Activated naive CD4-positive, alpha-beta T cell treated with anti-CD3 and anti-CD28 coated beads, Interleukin-2, amount 50 U/mL, for 16 hours (primary cell): ENCODE measurements around the gene ERG.

ENCODE experiments used
- DNase-seq: peaks from one replicate; pipeline ENCODE4 v3.0.0-alpha.2; 2020

The ERG gene, protein sequence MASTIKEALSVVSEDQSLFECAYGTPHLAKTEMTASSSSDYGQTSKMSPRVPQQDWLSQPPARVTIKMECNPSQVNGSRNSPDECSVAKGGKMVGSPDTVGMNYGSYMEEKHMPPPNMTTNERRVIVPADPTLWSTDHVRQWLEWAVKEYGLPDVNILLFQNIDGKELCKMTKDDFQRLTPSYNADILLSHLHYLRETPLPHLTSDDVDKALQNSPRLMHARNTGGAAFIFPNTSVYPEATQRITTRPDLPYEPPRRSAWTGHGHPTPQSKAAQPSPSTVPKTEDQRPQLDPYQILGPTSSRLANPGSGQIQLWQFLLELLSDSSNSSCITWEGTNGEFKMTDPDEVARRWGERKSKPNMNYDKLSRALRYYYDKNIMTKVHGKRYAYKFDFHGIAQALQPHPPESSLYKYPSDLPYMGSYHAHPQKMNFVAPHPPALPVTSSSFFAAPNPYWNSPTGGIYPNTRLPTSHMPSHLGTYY

DNA sequence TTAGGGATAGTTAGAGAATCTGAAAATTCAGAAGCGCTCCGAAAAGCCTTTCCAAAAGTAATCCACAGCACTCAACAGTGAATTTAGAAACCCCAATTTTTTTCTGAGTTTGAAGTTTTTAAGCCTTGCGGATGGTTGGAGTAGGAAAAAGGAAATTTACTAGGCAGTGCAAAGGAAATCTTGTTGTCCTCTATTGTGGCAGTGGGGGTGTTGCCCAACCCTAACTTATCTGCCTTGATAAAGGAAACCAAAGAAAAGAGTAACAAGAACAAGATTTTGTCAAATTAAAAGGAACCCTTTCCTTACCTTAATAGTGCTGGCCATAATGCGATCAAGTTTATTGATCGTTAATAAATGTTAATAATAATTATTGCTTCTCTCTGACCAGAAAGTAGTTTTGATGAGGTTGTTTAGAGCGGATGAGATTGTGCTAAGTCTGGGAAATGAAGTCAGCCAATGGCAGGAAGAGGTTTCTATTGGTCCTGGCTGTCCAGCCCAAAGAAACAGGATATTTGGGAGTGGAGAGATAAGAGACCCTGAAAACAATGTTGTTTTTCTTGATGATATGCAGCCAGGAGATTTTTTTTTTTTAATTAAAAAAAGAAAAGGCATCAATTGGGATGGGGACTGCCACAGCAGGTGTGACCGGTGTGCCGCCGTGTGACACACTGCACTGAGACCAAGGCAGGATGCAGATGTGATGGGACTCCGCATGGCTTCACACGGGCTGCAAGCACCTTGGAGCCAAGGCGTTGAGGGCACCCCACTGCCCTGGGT is at the start of gene ERG:
Gene ERG (minus strand): TSS at position 421 of the 777 bp plus-strand sequence. CDS start 97 bp downstream, at position 324.
- DNase-seq, result no peak

DNA sequence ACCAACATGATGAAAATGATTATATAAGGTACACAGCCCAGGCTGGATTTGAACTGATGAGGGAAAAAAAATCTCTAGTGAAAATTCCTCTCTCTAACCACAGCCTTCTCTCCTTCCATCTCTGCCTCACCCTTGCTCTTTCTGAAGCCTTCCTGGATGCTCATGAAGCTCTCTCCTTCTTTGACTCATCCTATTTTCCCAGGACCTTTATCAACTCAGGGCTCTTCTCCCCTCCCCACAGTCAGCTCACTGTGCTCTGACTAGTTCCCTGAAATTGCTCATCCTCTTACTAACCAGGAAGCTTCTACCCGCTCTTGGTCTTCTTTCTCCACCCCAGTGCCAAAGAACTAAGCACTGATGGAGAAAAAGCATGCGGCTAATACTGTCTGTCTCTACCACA is 46.4 kb upstream of the ERG start:
- no peak for DNase-seq

DNA sequence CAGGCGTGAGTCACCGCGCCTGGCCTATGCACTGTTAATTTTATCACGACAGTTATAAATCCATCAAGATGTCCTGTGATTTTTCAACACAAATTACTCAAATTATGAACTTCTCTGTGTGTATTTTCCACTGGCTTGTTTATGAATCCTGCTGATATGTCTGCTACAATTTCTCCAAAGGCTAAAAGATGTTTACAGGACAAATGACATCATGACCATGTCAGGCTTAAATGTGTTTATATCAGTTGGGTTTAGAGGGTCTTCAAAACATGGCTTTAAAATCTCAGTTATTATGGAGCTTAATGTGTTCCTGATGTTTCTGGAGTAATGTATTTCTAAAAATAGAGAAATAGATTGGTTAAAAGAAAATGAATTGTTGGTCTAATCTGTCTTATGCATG is 44.0 kb upstream of the ERG start:
- no peak for DNase-seq

DNA sequence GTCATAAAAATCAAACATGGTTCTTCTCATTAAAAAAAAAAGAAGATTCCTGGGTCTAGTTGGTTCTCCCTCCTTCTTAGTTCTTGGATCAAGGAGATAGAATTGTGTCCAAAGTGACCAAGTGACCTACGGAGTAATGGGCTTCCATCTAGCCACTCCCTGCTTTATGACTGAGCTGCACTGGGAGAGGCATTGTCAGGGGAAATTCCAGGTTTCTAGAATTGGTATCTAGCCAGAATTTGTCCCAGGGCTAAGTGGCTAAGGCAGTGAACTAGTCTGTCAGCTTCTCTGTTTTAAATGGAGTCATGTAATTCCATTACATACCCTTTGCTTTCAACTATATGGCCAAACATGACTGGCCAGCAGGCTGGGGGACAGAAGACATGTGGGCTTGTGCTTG is 40.1 kb upstream of the ERG start:
- no peak for DNase-seq

DNA sequence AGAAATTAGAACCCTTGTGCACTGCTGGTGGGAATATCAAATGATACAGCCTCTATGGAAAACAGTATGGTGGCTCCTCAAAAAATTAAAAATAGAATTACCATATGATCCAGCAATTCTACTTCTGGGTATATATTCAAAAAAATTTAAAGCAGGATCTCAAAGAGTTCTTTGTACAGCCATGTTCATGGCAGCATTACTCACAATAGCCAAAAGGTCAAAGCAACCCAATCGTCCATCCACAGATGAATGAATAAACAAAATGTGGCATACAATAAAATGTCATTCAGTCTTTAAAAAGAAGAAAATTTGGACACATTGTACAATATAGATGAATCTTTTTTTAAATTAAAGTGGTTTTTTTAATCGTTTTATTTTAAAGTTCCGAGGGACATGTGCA is 36.3 kb upstream of the ERG start:
- no peak for DNase-seq

DNA sequence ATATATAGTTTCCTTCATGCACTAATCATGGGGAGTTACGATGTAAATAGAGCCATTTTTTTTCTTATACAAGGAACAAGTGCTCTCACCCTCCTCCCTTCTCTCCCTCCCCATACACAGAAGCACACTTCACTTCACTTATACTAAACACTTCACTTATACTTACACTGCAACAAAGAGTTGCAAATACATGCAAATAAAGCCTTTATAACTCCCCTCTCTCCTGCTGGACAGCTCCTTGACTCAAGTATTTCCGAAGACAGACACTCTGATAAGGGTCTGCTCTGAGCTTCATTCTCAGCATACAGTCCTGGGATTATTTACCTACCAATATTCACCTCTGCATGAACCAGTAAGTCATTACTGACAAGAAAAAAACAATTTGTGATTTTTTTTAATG is 35.6 kb upstream of the ERG start:
- DNase-seq, result no peak

DNA sequence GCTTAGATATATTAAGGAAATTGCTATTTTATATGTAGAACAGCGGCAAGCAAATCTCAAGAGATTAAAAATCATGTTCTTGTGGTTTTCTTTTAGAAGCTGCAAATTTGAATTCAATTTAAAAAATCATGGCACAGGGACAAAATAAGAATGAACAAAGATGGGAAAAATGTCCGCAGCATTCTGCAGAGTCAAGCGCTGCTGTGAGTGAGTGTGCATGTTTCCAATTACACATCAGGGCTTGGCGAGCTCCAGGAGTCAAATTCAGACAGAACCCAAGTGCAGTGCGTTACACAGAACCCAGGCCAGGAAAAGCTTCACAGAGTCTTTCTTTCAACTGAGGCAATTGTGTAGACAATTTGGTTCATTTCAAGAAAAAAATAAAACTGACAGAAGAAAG is 33.3 kb upstream of the ERG start:
- DNase-seq, result no peak

DNA sequence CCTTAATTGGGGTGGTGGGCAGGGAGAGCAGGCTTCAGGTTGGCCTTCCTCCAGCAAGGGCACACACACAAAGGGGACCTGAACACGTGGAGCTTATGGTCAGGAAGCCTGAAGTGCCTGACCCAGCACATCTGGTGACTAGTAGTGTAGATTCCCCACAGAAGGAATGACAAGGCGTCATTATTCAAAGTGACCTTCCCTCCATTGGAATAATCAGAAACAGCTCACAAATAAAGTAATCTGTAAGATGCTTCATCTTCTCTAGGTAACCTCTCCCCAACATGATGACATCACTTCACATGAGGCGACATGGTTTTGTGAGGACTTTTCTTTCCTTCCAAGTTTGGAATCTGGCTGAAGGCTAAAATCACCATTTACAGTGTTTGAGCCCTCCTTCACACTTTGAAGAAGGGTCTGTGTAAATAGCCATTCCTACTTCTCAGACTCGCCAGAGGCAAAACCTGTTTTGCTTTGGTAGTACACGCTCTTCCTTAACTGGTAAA is 32.8 kb upstream of the ERG start:
- no peak for DNase-seq

DNA sequence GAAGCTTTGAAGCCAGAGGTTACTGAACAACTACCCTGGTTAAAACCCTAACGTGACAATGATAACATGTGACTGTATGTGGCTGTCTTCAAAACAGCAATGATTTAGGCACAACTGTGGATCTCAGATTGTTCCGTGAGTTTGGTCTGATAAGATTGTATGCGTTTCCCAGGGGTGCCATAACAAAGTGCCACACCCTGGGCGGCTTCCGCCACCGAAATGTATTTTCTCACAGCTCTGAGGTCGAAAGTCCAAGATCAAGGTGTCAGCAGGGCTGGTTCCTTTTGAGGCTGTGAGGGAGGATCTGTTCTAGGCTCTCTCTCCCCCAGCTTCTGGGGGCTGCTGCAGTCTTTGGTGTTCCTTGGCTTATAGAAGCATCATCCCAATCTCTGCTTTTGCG is 29.5 kb upstream of the ERG start:
- DNase-seq, result no peak

DNA sequence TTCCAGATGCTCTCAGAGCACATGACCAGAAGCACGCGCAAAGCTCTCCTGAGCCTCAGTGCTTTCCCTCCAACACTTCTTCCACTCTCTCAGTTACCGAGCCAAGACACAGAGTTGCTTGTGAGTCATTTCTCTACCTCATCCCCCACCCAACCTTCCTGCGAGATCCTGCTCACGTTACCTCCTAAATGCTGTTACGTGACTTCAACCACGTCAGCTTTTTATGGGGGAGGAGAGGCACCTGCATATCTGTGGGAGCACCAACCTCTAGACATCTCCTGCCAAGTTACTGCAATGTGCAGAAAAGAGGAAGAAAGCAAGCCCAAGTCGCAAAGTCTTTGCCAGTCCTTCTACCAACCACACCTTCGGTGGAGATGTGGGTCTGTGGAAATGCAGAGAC is 27.2 kb upstream of the ERG start:
- no peak for DNase-seq

DNA sequence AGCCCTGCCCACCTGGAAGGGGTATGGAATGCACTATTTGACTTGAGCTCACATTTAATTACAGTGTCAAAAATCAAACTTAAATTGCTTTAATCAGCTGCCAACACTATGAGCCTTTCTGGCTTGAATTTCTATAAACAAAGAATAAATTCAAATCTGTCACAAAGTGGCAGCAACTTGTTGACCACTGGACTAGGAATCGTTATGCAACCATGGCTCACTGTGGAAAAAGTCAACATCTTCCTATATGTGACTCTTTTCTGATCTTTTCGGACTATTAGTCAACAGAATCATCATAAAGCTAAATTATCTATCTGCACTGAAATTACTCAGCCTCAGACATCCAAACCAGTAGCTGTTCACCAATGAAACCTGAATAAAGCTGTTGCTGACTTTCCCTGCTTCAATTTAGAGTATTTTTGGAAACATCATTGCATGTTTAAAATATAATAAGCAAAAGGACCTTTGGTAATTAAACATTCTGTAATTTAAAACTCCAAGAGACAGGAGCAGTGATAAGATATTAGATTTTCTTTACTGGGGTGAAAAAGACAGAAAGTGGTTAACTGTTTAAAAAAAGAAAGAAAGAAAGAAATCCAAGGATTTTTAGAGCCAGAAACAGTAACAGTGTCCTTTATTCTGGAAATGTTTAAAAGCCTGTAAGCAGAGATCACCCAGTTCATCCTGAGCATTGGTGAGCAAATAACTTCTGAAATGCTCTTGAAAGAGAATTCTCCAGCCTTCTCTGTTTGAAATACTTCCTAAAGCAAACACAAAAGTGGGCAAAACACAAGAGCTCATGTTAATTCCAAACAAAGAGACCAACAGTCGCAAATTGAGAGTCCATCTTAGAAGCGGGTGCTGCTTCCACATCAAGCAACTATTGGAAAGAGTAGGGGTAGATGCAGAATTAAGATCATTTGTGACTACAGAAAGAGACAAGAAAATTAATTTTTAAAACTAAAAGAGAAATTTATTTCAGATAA is 26.2 kb upstream of the ERG start:
- no peak for DNase-seq

DNA sequence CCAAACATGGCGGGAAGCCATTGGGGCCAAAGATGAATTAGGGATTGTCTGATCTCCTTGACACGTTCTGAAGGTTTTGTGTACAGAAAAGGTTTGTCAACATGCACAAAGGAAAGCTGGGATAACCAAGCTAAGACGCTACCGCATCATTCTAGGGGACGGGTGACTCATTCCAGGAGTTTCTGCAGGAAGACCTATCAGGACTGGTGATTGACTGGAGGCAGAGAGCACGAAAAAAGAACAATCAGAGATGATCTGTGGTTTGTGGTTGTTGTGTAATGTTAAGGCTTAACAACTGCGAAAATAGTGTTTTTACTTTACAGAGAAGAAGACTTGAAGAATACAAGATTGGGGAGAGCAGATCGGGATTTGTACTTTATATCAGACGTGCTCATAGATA is 22.2 kb upstream of the ERG start:
- DNase-seq, result no peak

DNA sequence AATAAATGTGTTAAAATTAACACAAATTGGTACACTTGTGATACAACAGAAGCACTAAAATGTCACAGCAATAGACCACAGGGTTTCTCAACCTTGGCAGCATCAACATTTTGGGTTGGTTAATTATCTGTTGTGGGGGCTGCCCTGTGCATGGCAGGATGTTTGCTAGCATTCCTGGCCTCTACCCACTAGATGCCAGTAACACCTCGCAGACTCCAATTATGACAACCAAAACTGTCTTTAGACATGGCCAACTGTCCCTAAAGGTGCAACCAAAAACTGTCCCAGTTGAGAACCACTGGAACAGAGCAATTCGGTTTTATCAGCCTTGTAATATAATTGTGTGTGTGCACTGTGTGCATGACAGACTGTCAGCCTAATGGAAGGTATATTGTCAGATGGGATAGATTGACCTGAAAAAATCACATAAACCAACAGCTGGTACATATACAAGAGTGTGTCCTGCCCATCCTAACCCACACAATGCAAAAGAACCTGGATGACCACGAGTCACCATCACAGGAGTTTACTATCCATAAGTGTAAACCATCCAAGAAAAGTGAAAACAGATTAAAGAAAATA is 13.5 kb upstream of the ERG start:
- no peak for DNase-seq

DNA sequence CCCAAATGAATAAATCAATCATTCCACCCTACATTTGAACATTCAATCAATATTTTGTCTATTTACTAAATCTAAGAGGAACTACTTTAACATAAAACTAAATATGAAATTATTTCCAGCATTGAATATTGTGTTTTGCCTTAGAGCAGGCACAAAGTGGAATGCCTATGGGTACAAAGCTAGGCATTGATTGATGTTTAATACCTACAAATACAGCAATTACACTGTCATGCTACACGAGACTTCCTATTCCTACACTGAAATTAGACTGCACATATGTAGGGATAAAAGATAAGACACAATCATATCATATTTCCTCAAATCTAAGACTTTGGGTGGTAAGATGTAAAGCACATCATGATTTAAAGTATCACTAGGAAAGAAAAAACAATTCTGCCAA is 12.9 kb upstream of the ERG start:
- no peak for DNase-seq

DNA sequence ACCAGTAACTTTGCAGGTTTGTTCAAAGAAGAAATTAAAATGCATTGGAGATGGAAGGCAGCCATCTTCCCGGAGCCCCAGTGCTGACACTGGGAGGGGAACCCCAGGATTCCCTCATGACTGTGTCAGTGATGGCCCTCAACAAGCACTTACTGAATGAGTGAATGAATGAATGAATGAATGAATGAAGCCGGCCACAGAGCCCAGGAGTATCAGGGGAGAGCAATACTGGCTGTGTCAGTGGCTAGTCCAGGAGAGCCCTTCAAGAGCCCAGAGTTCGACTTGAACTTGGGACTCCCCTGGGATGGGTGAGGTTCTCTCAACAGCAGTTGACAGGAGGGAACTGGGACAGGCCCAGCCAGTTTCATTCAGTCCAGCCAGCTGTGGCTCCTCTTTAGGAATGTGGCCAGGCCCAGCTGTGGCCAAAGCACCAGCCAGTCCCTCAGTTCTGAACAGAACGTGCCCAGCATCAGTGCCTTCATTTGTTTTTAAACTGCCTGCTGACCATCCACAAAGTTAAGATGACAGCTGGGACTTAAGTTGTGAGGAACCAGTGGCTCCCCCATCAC is 9.2 kb upstream of the ERG start:
- DNase-seq, result no peak

DNA sequence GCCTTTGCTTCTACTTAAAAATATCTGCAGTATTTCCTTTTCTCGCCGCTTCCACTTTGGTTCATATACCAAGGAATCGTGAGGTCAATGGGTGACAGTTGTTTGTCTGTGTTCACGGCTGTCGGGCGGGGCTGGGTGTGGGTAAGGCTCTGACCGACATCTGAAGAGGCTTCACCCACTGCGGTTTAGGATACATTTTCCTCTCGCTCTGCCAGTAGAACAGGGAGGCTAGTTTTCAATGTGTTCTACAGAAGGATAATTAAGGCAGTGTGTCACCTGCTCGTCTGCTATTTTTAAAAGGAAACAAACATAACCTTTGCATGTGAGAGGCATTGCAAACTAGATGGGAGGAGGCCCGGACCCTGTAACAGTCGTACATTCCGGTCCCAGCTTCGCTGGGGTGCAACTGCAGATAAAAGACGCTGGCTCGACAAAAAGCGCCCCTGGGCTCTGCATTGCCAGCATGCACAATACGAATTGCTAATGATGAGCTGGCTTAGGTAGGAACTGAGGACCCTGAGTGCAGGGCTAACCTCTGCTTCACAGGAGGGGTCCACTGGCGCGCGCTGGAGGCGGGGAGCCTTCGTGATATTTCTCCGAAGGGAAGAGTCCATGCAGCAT is 8.5 kb upstream of the ERG start:
- DNase-seq, result no peak

DNA sequence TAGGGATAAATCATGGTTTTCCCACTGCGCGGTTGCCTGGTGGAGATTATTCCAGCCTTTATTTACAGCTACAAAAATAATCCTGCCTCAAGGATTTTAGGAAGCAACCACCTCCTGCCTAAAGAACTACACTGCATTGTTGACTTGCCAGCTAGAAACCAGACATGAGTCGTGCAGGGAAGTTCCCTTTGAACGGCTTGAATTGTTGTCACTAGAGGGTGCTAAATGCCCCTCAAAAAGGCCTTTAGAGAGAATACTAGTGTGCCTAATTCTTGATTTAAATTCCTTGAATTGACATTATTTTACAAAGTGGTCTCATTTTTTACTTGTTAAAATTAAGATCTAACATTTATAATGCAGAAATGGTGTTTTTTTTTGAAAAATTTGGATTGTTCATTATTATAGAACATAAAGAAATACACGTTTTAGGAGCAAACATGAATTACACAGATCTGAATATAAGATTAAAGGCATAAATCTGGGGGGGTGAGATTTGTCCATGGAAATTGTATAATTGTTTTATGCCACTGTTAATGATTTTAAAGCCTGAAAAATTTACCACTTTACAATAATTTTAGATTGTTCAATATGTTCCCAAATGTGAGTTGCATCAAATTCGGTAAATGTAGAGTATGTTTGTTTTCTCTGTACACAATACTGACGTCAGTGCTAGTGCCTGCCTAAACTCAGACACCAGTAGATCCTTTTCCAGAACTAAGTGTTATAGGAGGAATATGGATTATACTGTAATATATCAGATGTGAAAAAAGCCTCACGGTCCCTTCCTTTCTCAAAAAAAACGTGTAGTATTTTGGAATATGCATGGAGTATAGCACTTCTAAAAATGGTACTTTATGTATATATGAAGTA is 7.6 kb upstream of the ERG start:
- no peak for DNase-seq

DNA sequence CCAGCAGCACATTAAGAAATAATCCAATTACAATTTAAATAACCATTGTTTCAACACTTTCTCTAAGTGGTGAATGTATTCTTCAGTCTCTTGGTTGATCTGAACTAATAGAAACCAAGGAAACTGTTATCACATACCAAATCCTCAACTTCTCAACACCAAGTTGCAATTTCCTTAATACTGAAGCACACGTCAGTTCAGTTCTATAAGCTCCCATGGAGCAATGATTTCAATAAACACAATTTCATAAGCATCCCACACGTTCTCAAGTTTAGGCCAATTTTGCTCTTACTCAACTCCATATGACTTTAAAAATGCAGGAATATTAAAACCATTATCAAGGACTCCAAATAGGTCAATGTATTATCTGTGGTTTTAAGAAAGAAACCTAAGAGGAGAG is 5.8 kb upstream of the ERG start:
- DNase-seq, result no peak

DNA sequence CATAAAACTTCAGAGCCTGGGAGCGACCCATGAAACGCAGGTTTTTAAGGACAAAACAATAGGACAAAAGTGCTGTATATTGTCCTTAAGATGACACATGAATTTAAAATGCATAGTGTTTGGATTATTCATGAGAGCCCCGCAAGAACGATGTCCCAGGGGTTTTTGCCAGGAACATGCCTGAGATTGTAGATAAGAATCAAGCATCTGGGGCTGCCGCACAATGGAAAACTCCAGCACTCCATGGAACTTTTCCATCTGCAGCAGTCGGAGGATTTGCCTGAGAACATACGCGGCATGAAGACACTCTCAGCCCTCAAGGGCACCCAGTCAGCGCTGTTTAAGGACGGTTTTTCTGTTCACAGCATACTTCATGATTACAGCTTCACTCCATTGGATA is 5.3 kb upstream of the ERG start:
- no peak for DNase-seq

DNA sequence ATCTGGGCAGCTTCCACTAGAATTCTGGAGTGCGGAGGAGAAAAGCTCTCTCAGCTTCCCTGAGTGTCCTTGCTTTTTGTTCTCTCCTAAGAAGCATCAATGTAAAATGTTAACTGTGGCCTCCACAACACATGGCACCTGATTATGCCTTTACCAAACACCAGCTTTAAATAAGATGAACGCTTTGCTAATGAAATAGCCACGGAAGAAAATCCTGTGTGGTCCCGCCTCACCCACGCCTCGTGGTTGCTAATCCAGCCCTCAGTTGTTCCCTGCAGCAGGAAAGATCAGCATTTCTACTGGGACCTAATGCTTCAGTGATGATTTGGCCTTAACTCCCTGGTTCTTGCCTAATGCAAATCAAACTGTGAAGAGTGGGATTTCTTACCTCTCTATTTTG is 1.8 kb upstream of the ERG start:
- no peak for DNase-seq

DNA sequence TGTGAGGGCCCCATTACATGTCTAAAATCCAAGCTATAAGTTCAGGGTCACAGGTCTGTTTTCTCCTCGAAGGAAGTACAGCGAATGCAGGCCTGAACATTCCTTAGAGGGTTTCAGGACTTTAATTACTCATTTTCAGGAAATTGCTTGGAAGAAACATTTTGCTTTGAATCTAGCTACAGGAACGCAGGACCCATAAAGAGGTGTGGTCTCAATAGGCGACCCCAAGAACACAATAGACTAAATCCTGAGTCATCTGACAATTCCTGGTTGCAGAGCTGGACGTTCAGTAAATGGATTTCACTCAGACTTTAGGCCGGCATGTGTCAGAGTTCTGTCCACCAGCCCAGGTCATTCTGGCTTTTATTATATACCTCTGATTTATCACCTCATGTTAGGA is 1.0 kb upstream of the ERG start:
- DNase-seq, result no peak
